ENCODE data around the gene ADD3.

Gene ADD3

DNA sequence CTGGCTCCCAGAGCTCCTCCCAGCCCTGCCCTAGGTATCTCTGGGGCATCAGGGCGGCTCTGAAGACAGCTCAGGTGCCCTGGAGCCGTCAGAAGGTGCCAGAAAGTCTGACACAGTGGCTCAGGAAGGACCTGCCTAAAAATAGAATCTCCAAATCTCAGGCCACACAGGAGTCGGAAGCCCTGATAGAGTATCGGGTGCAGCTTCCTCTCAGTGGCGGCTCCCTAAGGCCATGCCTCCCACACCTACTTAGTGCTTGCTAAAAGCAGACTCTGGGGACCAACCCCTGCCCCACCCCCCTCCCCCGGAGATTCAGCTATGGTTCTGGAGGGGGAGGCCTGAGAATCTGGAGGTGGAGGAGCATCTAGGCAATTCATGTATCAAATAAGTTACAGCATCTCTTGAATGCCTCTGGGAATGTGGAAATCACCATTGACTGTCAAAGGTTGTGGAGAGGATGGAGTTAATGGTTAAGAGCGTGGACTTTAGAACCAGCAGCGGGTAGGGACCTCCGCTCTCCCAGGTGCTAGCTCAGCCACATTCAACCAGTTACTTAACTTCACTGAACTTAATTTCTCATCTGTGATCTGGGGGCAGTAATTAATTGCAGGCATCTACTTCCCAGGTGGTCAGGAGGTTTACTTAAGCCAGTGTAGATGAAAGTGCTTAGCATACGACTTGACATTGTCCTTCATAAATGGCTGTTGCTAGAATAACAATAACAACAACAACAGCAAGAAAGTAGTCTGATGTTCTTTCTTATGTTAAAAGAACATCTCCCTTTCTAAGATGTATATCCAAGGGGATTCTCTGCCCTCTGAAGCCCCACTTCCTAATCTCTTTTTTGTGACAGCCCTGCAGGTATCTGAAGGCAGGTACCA, 161.1 kb downstream of the ADD3 start:
- Histone ChIP-seq H3K4me2 (ENCODE audit: low read length) (no peak overlapping the region), H3K27ac (ENCODE audit: low read depth, low read length) (no peak overlapping the region), H3K9ac (ENCODE audit: low read length) (no peak overlapping the region), H3K36me3 (ENCODE audit: control insufficient read depth in 1 of 2, insufficient read depth in 2 of 2, low read length in 2 of 2) (no peaks in the 10 kb centered on the region), H2AFZ (ENCODE audit: insufficient read depth, low read length, poor library complexity) (no peak overlapping the region), H3K18ac (ENCODE audit: low read length) (no peak overlapping the region), H2BK12ac (ENCODE audit: low read length) (no peak overlapping the region), H3K23ac (ENCODE audit: low read length) (no peak overlapping the region), H2BK5ac (ENCODE audit: low read depth, low read length, poor library complexity) (no peak overlapping the region), H3K4ac (ENCODE audit: low read depth, low read length) (no peak overlapping the region), H3K27me3 (ENCODE audit: insufficient read depth, low read length) (no peaks in the 10 kb centered on the region), H3K79me1 (ENCODE audit: low read length) (no peaks in the 10 kb centered on the region), H3K14ac (ENCODE audit: low read length) (no peak overlapping the region), H3K4me3 (ENCODE audit: low read depth, low read length) (no peak overlapping the region), H4K12ac (ENCODE audit: low read depth, low read length) (no peak overlapping the region), H2BK120ac (ENCODE audit: insufficient read depth, low read length, poor library complexity) (no peak overlapping the region), H4K91ac (ENCODE audit: low read depth, low read length) (no peak overlapping the region), H3K79me2 (ENCODE audit: control insufficient read depth, insufficient read depth, low read length, poor library complexity) (no peaks in the 10 kb centered on the region), H3K9me3 (ENCODE audit: insufficient read depth, low read depth, low read length) (no peaks in the 10 kb centered on the region), H4K8ac (ENCODE audit: low read depth, low read length) (no peak overlapping the region), H3K4me1 (ENCODE audit: control insufficient read depth in 1 of 2, insufficient read depth in 2 of 2, low read length in 2 of 2) (peaks cover 0 to 7% of the 10 kb centered on the region in 2 experiments), H2AK5ac (ENCODE audit: low read length) (no peak overlapping the region)
- no CpG with 5 or more reads among the region's 10 CpGs for WGBS (ENCODE audit: extremely low coverage, insufficient coverage, insufficient read length)
- no peak for DNase-seq

DNA sequence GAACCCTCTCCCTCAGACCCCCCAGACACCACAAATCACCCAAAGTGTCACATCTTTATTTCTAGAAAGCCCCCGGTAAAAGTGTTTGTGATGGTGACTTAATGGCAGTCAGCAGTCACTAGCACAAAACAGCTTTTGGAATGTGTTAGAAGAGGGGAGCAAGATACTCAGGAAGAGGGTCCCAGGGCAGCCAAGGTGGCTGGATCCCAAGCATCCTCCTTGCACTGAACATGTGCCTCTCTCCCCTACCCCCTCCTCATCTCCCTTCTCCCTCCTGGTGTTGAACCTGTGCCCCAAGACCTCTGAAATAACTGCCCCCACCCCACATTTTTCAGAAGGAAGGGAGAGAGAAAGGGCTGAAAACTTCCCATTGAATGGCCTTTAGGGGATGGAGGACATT, 161.8 kb downstream of the ADD3 start:
- H3K18ac ChIP-seq (ENCODE audit: low read length) = no peak overlapping the region

DNA sequence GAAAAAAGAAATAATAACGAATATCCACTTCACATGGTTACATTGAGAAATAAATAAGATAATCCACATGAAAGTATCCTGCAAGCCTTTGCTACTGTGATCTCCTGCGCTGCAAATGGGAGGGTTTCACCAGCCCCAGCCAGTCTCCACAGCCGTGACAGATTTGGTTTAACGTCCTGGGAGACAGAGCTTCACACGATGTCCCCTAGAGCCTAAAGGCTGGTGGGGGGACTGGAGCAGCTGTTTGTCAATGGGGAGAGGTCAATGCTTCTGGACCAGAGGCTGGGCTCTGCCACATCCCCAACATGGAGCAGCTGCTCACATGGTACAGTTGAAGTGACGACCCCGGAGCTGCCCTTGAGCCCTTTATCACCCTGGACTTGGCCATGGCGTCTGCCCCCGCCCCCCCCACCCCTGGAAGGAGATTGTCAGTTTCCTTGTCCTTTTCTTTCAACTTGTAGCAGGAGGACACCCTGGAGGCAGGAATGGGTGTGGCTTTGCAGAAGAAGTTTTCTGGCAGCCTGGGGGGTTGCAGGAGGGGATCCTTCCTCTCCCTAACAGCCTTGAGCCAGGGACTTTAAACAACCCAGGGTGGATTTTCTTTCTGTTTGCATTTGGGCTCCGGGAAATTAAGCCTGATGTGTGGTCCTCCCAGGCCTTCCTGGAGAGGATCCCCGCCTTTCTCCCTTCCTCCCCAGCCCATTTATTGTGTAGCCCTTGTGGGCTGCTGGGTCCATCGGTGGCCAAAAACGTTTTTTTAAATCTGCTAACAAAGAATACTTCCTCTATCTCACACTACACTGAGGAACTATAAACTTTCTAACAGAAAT, 162.6 kb downstream of the ADD3 start:
- H4K8ac ChIP-seq (ENCODE audit: low read depth, low read length) = no peak overlapping the region
- H2BK12ac ChIP-seq (ENCODE audit: low read length) = no peak overlapping the region
- H2BK5ac ChIP-seq (ENCODE audit: low read depth, low read length, poor library complexity) = no peak overlapping the region
- DNase-seq = no peak
- no peak overlapping the region for H3K4me2 ChIP-seq (ENCODE audit: low read length)
- H3K4me3 ChIP-seq (ENCODE audit: low read depth, low read length) = no peak overlapping the region
- no peak overlapping the region for H2AK5ac ChIP-seq (ENCODE audit: low read length)
- WGBS (ENCODE audit: extremely low coverage, insufficient coverage, insufficient read length) = no CpG with 5 or more reads among the region's 13 CpGs
- no peak overlapping the region for H4K91ac ChIP-seq (ENCODE audit: low read depth, low read length)
- H3K27me3 ChIP-seq (ENCODE audit: insufficient read depth, low read length) = no peaks in the 10 kb centered on the region
- H3K18ac ChIP-seq (ENCODE audit: low read length) = no peak overlapping the region
- no peak overlapping the region for H3K9ac ChIP-seq (ENCODE audit: low read length)
- H2BK120ac ChIP-seq (ENCODE audit: insufficient read depth, low read length, poor library complexity) = no peak overlapping the region
- H3K79me2 ChIP-seq (ENCODE audit: control insufficient read depth, insufficient read depth, low read length, poor library complexity) = no peaks in the 10 kb centered on the region
- H4K12ac ChIP-seq (ENCODE audit: low read depth, low read length) = no peak overlapping the region
- no peaks in the 10 kb centered on the region for H3K9me3 ChIP-seq (ENCODE audit: insufficient read depth, low read depth, low read length)
- H3K23ac ChIP-seq (ENCODE audit: low read length) = no peak overlapping the region
- H2AFZ ChIP-seq (ENCODE audit: insufficient read depth, low read length, poor library complexity) = no peak overlapping the region
- peaks cover 0 to 4% of the 10 kb centered on the region in 2 experiments for H3K4me1 ChIP-seq (ENCODE audit: control insufficient read depth in 1 of 2, insufficient read depth in 2 of 2, low read length in 2 of 2)
- H3K4ac ChIP-seq (ENCODE audit: low read depth, low read length) = no peak overlapping the region
- H3K36me3 ChIP-seq (ENCODE audit: control insufficient read depth in 1 of 2, insufficient read depth in 2 of 2, low read length in 2 of 2) = no peaks in the 10 kb centered on the region
- no peak overlapping the region for H3K27ac ChIP-seq (ENCODE audit: low read depth, low read length)
- H3K79me1 ChIP-seq (ENCODE audit: low read length) = no peaks in the 10 kb centered on the region
- H3K14ac ChIP-seq (ENCODE audit: low read length) = no peak overlapping the region

More for the DNA sequence above, 161.8 kb downstream of the ADD3 start:
- H3K36me3 ChIP-seq (ENCODE audit: control insufficient read depth in 1 of 2, insufficient read depth in 2 of 2, low read length in 2 of 2) = no peaks in the 10 kb centered on the region
- no peak for DNase-seq
- no peaks in the 10 kb centered on the region for H3K79me1 ChIP-seq (ENCODE audit: low read length)
- H3K14ac ChIP-seq (ENCODE audit: low read length) = no peak overlapping the region
- H4K8ac ChIP-seq (ENCODE audit: low read depth, low read length) = no peak overlapping the region
- H3K9ac ChIP-seq (ENCODE audit: low read length) = no peak overlapping the region
- H4K91ac ChIP-seq (ENCODE audit: low read depth, low read length) = no peak overlapping the region
- H3K4me1 ChIP-seq (ENCODE audit: control insufficient read depth in 1 of 2, insufficient read depth in 2 of 2, low read length in 2 of 2) = peaks cover 0 to 4% of the 10 kb centered on the region in 2 experiments
- no peak overlapping the region for H3K4me2 ChIP-seq (ENCODE audit: low read length)
- no peak overlapping the region for H2AFZ ChIP-seq (ENCODE audit: insufficient read depth, low read length, poor library complexity)
- H3K79me2 ChIP-seq (ENCODE audit: control insufficient read depth, insufficient read depth, low read length, poor library complexity) = no peaks in the 10 kb centered on the region
- no peak overlapping the region for H3K23ac ChIP-seq (ENCODE audit: low read length)
- no peaks in the 10 kb centered on the region for H3K27me3 ChIP-seq (ENCODE audit: insufficient read depth, low read length)
- no peak overlapping the region for H2BK120ac ChIP-seq (ENCODE audit: insufficient read depth, low read length, poor library complexity)
- H3K9me3 ChIP-seq (ENCODE audit: insufficient read depth, low read depth, low read length) = no peaks in the 10 kb centered on the region
- H3K27ac ChIP-seq (ENCODE audit: low read depth, low read length) = no peak overlapping the region
- no peak overlapping the region for H2BK12ac ChIP-seq (ENCODE audit: low read length)
- no peak overlapping the region for H4K12ac ChIP-seq (ENCODE audit: low read depth, low read length)
- WGBS (ENCODE audit: extremely low coverage, insufficient coverage, insufficient read length) = no CpG with 5 or more reads among the region's 1 CpG
- H2AK5ac ChIP-seq (ENCODE audit: low read length) = no peak overlapping the region
- H3K4me3 ChIP-seq (ENCODE audit: low read depth, low read length) = no peak overlapping the region
- no peak overlapping the region for H3K4ac ChIP-seq (ENCODE audit: low read depth, low read length)
- no peak overlapping the region for H2BK5ac ChIP-seq (ENCODE audit: low read depth, low read length, poor library complexity)

- Histone ChIP-seq H4K12ac (ENCODE audit: low read depth, low read length) (no peak overlapping the region), H3K4me2 (ENCODE audit: low read length) (no peak overlapping the region), H3K36me3 (ENCODE audit: control insufficient read depth in 1 of 2, insufficient read depth in 2 of 2, low read length in 2 of 2) (no peaks in the 10 kb centered on the region), H2AK5ac (ENCODE audit: low read length) (no peak overlapping the region), H3K4me3 (ENCODE audit: low read depth, low read length) (no peak overlapping the region), H3K27ac (ENCODE audit: low read depth, low read length) (no peak overlapping the region), H3K23ac (ENCODE audit: low read length) (no peak overlapping the region), H3K4ac (ENCODE audit: low read depth, low read length) (no peak overlapping the region), H2BK120ac (ENCODE audit: insufficient read depth, low read length, poor library complexity) (no peak overlapping the region), H3K18ac (ENCODE audit: low read length) (no peak overlapping the region), H3K27me3 (ENCODE audit: insufficient read depth, low read length) (no peaks in the 10 kb centered on the region), H4K91ac (ENCODE audit: low read depth, low read length) (no peak overlapping the region), H4K8ac (ENCODE audit: low read depth, low read length) (no peak overlapping the region), H3K79me2 (ENCODE audit: control insufficient read depth, insufficient read depth, low read length, poor library complexity) (no peaks in the 10 kb centered on the region), H3K9ac (ENCODE audit: low read length) (no peak overlapping the region), H3K4me1 (ENCODE audit: control insufficient read depth in 1 of 2, insufficient read depth in 2 of 2, low read length in 2 of 2) (peaks cover 0 to 4% of the 10 kb centered on the region in 2 experiments), H3K79me1 (ENCODE audit: low read length) (no peaks in the 10 kb centered on the region), H2AFZ (ENCODE audit: insufficient read depth, low read length, poor library complexity) (no peak overlapping the region), H3K9me3 (ENCODE audit: insufficient read depth, low read depth, low read length) (no peaks in the 10 kb centered on the region), H3K14ac (ENCODE audit: low read length) (no peak overlapping the region), H2BK12ac (ENCODE audit: low read length) (no peak overlapping the region), H2BK5ac (ENCODE audit: low read depth, low read length, poor library complexity) (no peak overlapping the region)
- WGBS (ENCODE audit: extremely low coverage, insufficient coverage, insufficient read length) = no CpG with 5 or more reads among the region's 6 CpGs
- peak in 1 of 2 donors; percentile 49 for DNase-seq
Observed at GRCh38 chr10:110171032-110171431, 163.2 kb downstream of the ADD3 start.

Measured in trophoblast cell (in vitro differentiated cells and primary cell).